GM19043 (cell line): ENCODE results near the gene ADARB2.
"Not testable (repeated sequence)": the region's sequence is repeated elsewhere in the genome, so short reads cannot be mapped to it uniquely, and the experiment has no call there.

Source experiments
- ATAC-seq: cut with Tn5 transposase; IDR thresholded peaks from one replicate; pipeline ENCODE4 v1.9.1; 2021; ENCODE audit warnings: low read depth; ENCODE audit not compliant: unreplicated experiment

Gene ADARB2

DNA sequence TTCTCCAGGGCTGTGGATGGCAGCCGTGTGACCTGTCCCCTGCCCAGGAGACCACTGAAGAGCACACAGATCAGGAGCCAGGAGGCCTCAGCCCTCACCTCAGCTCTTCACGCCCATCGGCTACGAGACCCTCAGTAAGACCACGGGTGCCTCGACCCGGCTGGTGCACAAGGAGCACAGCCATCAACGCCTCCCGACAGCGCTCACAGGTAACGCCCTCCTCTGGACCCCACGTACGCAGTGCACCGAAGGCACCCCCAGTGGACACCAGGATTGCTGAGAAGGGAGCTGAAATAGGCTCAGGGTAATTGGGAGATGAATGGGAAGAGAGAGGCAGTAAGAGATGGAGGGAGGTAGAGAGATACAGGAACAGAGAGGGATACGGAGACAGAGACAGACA, 389.8 kb downstream of the ADARB2 start:
- ATAC-seq, result no peak

DNA sequence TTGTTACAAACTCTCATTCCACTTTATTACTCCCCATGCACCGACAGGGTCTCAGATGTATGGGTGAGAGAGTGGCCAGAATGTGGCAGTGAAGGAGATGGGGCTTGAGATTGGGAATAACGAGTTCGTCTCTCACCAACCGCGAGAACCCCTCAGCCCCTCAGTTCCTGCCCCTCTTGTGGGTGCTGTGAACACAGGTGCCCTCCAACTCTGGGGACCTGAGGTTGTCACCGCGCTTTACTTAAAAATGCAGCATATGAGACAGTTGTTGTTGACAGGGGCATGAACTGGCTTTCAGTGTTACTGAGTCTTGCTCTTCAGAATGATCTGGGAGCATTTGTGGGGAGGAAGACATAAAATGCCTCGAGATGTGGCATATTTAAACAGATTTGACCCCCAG, 391.1 kb downstream of the ADARB2 start:
- no peak for ATAC-seq

DNA sequence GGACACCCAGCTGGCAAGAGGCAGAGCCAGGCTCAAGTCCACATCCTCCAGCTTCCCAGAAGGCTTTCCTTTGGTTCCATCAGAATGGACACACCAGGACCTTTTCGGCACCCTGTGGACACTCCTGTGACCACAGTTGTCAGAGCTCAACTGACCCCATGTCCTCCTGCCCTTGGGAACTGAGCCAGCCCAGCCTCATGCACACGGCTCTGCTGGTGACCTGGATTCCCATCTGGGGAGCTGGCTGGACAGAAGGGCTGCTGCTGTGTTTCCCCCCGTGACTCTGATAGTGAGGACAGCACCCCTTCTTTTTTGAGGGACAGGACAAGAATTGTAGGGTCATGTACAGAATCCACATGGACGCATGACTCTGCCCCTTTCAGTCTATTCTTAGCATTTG, 392.0 kb downstream of the ADARB2 start:
- ATAC-seq, result no peak

DNA sequence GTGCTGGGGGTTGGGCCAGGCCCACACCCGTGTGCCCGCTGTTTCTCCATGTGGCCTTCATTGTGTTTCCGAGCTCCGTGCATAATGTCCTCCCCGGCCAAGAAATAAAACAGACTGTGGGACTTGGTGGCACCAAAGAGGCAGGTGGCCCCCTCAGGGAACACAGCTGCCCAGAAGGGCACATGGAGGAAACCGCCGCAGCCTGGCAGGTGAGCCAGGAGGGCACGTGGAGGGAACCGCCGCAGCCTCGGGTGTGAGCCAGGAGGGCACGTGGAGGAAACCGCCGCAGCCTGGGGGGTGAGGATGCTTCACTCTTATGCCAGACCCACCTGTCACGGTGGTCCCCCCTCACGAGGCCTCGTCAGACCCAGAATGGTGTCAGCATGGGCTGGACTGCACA, 392.5 kb downstream of the ADARB2 start:
- no peak for ATAC-seq

DNA sequence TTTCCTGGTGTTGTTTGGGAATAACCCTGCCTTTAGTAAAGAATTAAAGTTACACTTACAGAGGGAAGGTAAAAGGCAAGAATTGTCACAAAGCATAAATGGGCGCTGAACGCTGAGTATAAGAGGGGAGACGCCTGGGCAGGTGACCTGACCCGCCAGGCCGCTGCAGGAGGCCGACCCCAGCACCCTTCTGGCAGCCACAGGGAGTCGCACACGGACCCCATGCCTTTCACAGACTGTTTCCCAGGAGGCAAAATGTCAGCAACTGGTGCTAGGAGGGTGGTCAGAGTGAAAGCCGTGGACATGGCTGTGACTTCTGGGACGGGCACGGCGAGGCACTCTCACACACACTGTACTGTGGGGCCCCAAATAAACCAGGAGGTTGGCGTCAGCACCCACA, 392.9 kb downstream of the ADARB2 start:
- ATAC-seq, result no peak

DNA sequence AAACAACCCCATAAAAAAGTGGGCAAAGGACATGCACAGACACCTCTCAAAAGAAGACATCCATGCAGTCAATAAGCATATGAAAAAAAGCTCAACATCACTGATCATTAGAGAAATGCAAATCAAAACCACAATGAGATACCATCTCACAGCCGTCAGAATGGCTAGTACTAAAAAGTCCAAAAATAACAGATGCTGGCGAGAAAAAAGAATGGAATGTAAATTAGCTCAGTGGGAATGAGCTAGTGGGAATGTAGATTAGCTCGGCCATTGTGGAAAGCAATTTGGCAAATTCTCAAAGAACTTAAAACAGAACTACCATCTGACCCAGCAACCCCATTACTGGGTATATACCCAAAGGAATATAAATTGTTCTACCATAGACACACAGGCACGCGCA, 394.1 kb downstream of the ADARB2 start:
- ATAC-seq, result no peak

DNA sequence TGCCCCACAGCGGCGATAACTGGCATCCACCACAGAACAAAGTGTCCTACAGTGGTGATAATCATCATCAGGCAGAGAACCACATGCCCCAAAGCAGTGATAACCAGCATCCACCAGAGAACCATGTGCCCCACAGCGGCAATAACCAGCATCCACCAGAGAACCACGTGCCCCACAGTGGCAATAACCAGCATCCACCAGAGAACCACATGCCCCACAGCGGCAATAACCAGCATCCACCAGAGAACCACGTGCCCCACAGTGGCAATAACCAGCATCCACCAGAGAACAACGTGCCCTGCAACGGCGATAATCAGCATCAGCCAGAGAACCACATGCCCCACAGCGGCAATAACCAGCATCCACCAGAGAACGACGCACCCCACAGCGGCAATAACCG, 396.3 kb downstream of the ADARB2 start:
- not testable (repeated sequence) for ATAC-seq

DNA sequence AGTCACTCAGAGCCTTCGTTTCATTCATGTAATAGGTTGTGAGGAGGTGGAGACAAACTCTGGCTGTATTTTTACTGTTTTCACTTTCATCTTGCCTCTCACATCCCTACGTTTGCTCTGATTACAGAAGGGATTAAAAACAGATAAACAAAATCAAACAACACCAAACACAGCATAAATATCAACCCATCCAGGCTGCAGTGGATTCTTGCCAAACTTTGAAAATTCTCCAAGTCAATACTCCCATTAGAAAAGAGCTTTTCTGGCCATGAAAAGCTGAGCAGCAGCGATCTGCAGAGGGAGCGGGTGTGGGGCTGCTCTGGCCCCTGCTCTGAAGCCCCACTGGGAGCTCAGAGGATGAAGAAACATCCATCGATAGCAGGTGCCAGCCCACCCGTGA, 397.9 kb downstream of the ADARB2 start:
- no peak for ATAC-seq

DNA sequence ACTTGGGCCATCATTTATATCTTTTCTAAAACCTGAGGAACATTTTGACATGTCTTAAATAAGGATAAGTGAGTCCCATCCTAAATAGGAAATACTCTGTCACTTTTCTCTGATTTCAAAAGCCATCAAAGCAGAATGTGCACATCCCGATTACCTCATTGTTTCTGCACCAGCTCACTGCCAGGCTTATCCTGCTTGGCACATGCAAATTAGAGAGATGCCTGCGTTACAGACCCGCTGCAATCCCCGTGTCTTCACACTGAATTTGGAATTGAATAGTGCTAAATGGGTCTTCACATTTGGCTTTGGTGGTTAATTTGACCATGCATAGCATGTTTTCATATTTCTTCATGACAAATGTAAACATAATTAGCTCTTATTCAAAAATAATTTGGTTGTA, 401.7 kb downstream of the ADARB2 start:
- no peak for ATAC-seq

DNA sequence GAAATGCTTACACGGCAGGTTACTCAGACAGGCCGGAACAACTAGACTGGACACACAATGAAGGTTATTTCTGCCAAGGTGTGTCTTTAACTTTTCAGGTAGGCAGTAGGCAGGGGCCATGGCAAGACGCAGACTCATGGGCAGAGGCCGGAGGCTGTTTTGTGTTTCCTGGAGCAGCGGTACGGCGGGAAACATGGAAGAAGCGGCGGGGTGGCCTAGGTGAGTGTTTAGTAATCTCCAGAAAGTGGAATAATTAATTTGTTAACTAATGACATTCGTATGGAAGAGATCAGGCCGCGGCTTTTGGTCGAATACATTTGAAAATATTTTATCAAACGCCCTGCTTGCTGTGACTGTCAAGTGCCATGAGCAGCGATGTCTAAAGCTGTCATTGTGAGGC, 403.3 kb downstream of the ADARB2 start:
- no peak for ATAC-seq

DNA sequence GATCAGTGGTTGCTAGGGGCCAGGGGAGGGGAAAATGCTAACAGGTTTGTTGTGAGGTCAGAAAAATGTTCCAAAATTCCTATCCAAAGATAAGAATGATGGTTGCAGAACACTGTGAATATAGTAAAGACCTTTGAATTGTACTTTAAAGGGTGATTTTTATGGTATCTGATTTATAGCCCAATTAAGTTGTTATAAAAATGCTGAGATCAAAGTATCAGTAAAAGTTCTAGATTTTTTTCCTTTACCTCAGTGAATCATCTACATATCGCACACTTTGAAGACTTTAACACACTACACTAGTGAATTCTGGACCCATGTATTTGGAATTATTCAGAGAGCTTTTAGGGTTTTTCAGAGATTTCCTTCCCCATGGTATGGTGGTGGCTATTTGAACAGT, 405.8 kb downstream of the ADARB2 start:
- ATAC-seq, result no peak

DNA sequence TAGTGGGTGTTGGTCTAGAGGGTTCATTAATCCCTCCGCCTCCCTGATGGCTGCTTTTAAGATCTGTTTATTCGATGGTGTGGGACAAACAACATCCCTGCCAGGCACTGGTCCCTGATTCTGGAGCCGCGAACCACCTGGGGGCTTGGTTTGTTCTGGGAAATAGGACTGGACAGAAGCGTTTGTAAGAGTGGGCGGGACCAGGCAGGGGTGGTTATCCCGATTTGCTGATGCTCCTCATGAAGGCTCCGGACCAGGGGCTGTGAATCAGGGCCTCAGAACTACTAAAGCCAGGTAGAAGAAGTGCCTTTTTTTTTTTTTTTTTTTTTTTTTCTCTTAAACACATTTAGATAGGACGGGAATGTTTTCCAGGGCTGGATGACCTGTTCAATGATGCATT, 407.7 kb downstream of the ADARB2 start:
- ATAC-seq, result no peak

DNA sequence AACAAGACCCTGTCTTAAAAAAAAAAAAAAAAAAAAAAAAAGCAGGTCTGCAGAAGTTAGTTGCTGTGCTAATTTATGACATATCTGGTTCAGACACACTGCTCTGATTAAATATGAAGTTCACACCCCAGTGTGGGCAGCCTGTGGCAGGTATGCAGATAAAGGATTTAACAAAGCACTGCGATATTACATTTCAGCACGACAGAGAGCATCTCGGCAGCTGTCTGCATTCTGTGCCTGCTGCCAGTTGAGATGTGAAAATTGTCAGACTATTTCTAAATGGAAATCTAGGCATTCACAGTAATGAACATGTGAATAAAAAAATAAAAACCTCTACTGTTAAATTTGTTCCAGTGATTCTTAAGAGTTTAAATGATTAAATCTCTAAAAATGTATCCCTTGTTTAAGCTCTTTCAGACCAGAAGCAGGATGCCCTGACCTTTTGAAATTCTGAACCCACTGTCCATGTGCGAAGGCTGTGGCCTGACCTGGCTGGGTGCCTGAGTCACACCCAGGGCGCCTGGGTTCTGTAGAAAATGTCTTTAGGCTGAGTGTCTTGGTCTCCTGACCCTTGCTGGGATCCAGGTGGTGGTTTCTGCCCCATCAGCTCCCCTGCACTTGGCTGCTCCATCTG, 408.2 kb downstream of the ADARB2 start:
- ATAC-seq, result no peak

DNA sequence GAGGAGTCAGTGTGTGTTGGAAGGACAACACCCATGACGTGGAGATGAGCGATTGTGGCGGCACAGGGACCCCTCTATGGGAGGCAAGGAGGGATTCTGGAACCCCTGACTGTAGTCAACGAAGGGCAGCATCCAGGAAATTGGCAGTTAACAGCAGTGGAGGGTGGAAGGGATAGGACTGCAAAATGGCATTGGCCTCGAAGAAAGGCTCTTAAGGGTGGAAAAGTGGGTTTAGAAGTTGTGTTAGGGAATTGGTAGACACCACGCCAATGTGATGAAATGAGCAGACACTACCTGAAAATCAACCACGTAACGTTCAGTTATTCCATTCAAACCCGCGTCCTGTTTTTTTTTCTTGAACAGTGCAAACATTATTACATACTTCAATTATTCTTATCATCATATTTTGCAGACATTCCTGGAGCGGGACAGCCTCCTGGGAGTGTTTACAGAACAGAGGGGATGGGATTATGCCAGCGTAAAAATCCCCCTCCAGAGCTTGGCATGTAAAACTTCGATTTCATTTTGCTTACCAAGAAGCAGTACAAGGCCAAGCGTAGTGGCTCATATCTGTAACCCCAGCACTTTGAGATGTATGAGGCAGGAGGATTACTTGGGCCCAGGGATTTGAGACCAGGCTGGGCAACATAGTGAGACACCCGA, 409.0 kb downstream of the ADARB2 start:
- ATAC-seq, result no peak

DNA sequence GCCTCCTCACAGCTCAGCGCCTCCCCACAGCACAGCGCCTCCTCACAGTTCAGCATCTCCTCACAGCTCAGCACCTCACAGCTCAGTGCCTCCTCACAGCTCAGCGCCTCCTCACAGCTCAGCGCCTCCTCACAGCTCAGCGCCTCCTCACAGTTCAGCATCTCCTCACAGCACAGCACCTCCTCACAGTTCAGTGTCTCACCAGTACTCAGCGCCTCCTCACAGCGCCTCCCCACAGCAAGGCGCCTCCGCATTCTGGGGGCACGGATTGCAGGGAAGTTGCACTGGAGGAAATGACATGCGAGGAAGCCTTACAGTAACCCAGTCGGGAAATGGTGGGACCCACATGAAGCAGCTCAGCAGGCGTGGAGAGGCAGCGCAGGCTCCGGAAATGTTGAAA, 409.6 kb downstream of the ADARB2 start:
- no peak for ATAC-seq

DNA sequence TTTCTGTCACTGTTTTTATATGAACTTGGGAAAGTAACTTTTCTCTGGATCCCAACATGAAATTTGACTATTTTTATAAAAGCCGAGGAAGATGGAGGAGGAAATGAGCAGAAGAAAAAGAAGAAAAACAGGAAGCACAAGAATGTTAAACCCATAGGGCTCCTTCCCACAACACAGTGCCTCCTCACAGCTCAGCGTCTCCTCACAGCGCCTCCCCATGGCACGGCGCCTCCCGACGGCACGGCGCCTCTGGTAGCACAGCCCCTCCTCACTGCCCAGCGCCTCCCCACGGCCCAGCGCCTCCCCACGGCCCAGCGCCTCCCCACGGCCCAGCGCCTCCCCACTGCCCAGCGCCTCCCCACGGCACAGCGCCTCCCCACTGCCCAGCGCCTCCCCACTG, 410.8 kb downstream of the ADARB2 start:
- ATAC-seq, result not testable (repeated sequence)

DNA sequence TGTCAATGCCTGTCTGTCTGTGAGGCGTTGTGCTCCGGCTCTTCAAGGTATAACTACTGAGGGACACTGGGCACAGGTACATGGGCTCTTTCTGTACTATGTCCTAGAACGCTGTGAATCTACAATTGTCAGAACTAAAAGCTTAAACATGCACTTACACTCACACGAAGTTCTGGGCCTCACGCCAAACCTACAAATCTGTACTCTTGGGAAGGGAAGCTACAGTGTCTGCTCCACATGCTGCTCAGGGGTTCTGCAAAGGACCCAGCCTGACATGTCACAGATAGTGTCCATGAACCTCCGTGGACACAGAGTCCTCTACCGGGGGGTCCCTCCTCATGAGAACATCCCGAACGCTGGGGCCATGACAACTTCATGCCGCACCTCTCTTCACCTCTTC, 412.4 kb downstream of the ADARB2 start:
- no peak for ATAC-seq

DNA sequence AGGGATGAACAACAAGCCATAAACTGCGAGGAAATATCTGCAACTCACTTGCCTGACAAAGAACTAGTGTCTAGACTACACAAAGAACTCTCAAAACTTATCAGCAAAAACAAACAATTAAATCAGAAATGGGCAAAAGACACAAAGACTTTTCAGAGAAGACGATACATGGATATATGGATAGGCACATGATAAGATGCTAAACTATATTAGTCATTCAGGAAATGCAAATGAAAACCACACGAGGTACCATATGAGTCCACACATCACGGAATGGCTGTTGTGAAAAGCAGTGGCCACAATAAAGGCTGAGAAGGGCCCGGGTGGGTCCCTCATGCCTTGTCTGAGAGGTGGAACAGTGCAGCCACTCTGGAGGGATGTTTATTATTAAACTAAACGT, 413.4 kb downstream of the ADARB2 start:
- ATAC-seq, result no peak

DNA sequence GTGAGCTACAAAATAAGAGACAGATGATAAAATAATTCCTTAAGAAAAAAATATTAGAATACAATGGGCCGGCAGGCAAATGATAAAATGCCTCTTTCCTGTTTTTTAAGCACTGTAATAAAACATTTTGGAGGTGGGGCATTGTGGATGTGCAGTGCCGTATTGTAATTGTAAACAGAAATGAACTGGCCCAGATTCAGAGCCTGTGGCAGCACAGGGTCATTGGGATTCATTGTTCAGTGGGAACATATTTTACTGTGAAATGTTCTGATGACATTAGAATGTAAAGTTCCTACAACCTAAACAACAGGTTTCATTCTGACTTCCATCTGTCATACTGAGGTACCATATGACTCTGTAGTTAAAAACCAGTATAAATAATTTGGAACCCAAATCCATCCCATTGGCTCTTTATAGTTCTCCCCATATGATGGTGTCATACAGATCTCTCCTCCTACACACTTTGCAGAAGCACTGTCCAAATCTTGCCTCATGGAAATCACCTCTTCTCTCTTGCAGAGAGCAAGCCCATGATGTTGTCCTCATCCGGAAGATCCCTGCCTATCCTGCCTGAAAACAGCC, 416.5 kb downstream of the ADARB2 start:
- no peak for ATAC-seq

DNA sequence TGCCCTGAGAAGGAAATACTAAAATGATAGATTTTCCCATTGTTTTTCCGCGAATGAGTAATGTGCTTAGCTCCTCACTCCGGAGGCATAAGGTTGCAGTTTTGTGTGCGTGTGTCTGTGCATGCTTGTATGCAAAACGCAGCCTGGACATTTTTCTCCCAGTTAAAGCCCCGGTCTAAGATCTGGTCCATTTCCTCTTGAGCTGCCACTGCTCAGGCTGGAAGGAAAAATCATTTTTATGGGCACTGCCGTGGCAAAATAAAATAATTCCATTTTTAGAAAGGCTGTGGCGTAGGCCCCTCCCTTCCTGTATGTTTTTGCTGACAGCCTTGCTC, 420.5 kb downstream of the ADARB2 start:
- ATAC-seq, result no peak

DNA sequence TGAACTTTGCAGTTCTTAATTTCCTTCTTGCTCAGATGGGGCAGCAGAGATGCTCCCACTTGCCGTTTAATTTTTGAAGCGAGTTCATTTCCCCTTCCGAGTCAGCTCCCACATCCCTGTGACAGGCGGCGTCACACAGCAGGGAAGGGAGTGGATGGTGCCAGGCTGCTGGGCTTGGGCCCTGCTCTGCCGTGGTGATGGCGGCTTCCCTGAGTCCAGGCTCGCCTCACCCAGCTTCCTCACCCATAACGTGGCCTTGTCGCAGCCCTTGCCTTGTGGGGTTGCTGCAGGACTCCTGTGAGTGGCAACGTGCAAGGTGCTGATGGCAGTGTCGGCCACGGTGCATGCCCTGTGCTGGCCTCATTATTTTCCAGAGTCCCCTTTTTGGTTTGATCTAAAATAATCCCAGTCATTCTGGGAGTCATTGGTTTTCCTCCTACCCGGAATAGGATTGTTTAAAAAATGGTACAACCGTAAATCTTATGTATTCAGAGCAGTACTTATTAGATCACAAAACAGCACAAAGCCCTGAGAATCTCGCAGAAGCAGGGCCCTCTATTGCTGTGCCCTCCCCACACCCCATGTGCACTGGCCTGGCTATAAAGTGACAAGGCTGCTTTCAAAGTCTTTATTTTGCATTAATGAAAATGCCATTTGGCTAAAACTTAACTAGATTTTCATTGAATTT, 421.1 kb downstream of the ADARB2 start:
- ATAC-seq, result no peak

DNA sequence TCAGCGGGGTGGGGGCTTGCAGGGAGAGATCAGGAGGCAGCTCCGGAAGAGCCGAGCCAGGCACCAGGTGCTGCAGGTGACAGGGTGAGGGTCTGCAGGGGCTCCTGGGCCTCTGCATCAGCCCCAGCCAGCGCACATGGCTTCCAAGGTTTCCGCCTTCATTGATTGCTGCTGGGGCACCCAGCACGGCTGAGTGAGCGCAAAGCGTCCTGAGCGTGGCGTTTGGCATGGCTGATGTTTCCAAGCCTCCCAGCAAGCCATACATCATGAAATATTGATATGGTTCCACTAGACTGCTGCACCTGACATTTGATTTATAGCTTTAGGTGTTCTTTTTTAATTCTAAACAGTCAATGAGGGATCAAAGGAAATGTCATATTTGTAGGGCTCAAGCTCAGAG, 422.1 kb downstream of the ADARB2 start:
- ATAC-seq, result no peak
